ENCODE results near the gene UBL3.

UBL3 gene

GRCh38 chr13:29730253-29730652 lies 120.2 kb downstream of the UBL3 start:
- TF ChIP-seq CTCF (IDR thresholded peaks at IDR 0.05; ENCODE audit: control extremely low read depth, extremely low read depth, low read depth, missing control alignments) = no peak
- ChIA-PET POLR2A (no interaction called here), CTCF (interaction anchor here (0.8 to 2.3 kb wide), 8 partner anchors 10 to 24 kb away, joined by 3 to 8 read pairs (median 4); no protein-coding TSS in a partner anchor)
- no peak for DNase-seq (ENCODE audit: extremely low spot score)

- POLR2A ChIA-PET = no interaction called here
- CTCF ChIA-PET = interaction anchor here (1.3 kb wide), 1 partner anchor 214 kb away, joined by 3 read pairs; no protein-coding TSS in a partner anchor
- DNase-seq (ENCODE audit: extremely low spot score) = no peak
- TF ChIP-seq CTCF (IDR thresholded peaks at IDR 0.05; ENCODE audit: control extremely low read depth, extremely low read depth, low read depth, missing control alignments) = no peak
Observed at GRCh38 chr13:29722415-29722814, 128.0 kb downstream of the UBL3 start.

- TF ChIP-seq CTCF (IDR thresholded peaks at IDR 0.05; ENCODE audit: control extremely low read depth, extremely low read depth, low read depth, missing control alignments) = no peak
- ChIA-PET CTCF (no interaction called here), POLR2A (no interaction called here)
- no peak for DNase-seq (ENCODE audit: extremely low spot score)
Observed at GRCh38 chr13:29721766-29722165, 128.7 kb downstream of the UBL3 start.

- CTCF ChIA-PET = no interaction called here
- no peak for TF ChIP-seq CTCF (IDR thresholded peaks at IDR 0.05; ENCODE audit: control extremely low read depth, extremely low read depth, low read depth, missing control alignments)
- POLR2A ChIA-PET = no interaction called here
- DNase-seq (ENCODE audit: extremely low spot score) = no peak
Observed at GRCh38 chr13:29718694-29719093, 131.7 kb downstream of the UBL3 start.

- TF ChIP-seq CTCF (IDR thresholded peaks at IDR 0.05; ENCODE audit: control extremely low read depth, extremely low read depth, low read depth, missing control alignments) = no peak
- ChIA-PET CTCF (interaction anchor here (1.0 to 1.5 kb wide), 3 partner anchors 9 to 176 kb away, joined by 3 read pairs; no protein-coding TSS in a partner anchor), POLR2A (no interaction called here)
- DNase-seq (ENCODE audit: extremely low spot score) = no peak
Observed at GRCh38 chr13:29716493-29716892, 133.9 kb downstream of the UBL3 start.

Measured in GM10248 (cell line).